SU-DHL-6 (cell line): ENCODE data around the gene ZFHX3.

Experiments used
- H2AFZ ChIP-seq: fragments of 200-600 bp; sonication (generic); 2 replicates; pipeline ENCODE4 v1.6.1; 2014; ENCODE audit warnings: low read depth, mild to moderate bottlenecking, moderate library complexity, mixed read lengths, antibody characterized with exemption, low read length; ENCODE audit not compliant: severe bottlenecking
- H3F3A ChIP-seq: fragments of 200-600 bp; shearing (Covaris generic); 2 replicates; pipeline ENCODE4 v1.6.0; 2016; ENCODE audit warnings: antibody characterized with exemption, mild to moderate bottlenecking; ENCODE audit not compliant: insufficient read depth
- H3K27ac ChIP-seq: fragments of 200-600 bp; sonication (generic); 2 replicates; pipeline ENCODE4 v1.5.1; 2016; ENCODE audit warnings: low read depth, mild to moderate bottlenecking, low read length, moderate library complexity, mixed read lengths
- H3K27me3 ChIP-seq: fragments of 200-600 bp; sonication (generic), shearing (Covaris generic); 2 replicates; pipeline ENCODE4 v1.6.0; 2014; ENCODE audit warnings: mild to moderate bottlenecking, low read length
- H3K36me3 ChIP-seq: fragments of 200-600 bp; sonication (generic); 2 replicates; pipeline ENCODE4 v1.6.1; 2014; ENCODE audit warnings: mild to moderate bottlenecking, low read length, mixed read lengths
- H3K4me2 ChIP-seq: fragments of 300-600, 200-600 bp; shearing (Covaris generic), sonication (generic); 2 replicates; pipeline ENCODE4 v1.6.0; 2014; ENCODE audit warnings: low read length, low read depth, mild to moderate bottlenecking; ENCODE audit not compliant: poor library complexity, severe bottlenecking
- H3K4me3 ChIP-seq: fragments of 200-600 bp; sonication (generic); 2 replicates; pipeline ENCODE4 v1.5.1; 2014; ENCODE audit warnings: antibody characterized with exemption, low read length, mild to moderate bottlenecking, mixed read lengths; ENCODE audit not compliant: insufficient read depth, poor library complexity, severe bottlenecking
- H3K79me2 ChIP-seq: fragments of 200-600 bp; sonication (generic); 2 replicates; pipeline ENCODE4 v1.6.1; 2014; ENCODE audit warnings: mild to moderate bottlenecking, low read length, moderate library complexity; ENCODE audit not compliant: insufficient read depth
- H3K9ac ChIP-seq: fragments of 200-600 bp; sonication (generic); 2 replicates; pipeline ENCODE4 v1.7.0; 2014; ENCODE audit warnings: mild to moderate bottlenecking, low read length
- H3K9me2 ChIP-seq: fragments of 200-600 bp; sonication (generic); replicated peaks from 2 replicates; pipeline ENCODE4 v1.6.1; 2014; ENCODE audit warnings: low read length; ENCODE audit not compliant: insufficient read depth
- H3K9me3 ChIP-seq: fragments of 200-600 bp; sonication (generic); 2 replicates; pipeline ENCODE4 v1.6.1; 2014; ENCODE audit warnings: low read length, mixed read lengths; ENCODE audit not compliant: insufficient read depth
- H4K20me1 ChIP-seq: fragments of 200-600 bp; sonication (generic); 2 replicates; pipeline ENCODE4 v1.6.1; 2014; ENCODE audit warnings: low read depth, mild to moderate bottlenecking, antibody characterized with exemption, low read length, moderate library complexity, mixed read lengths
- CTCF ChIP-seq: fragments of 200-600 bp; sonication (generic); IDR thresholded peaks from one replicate; pipeline ENCODE4 v1.5.1; 2017; ENCODE audit warnings: antibody characterized with exemption, mild to moderate bottlenecking, low read length, moderate library complexity; ENCODE audit not compliant: insufficient read depth, poor library complexity, severe bottlenecking
- EZH2phosphoT487 ChIP-seq: fragments of 200-600 bp; sonication (generic), shearing (Covaris generic); conservative IDR thresholded peaks from 2 replicates; pipeline ENCODE4 v1.6.1; 2018; ENCODE audit warnings: mild to moderate bottlenecking, antibody characterized with exemption, low read length, moderate library complexity, mixed read lengths

Gene ZFHX3

GRCh38 chr16:72992142-72992601 is 55.8 kb downstream of the ZFHX3 start:
- Histone ChIP-seq H2AFZ (no peak overlapping the region), H4K20me1 (no peaks in the 10 kb centered on the region), H3K4me3 (no peak overlapping the region), H3K9ac (no peak overlapping the region), H3K4me2 (no peak overlapping the region), H3K9me3 (no peaks in the 10 kb centered on the region), H3K36me3 (no peaks in the 10 kb centered on the region), H3K27me3 (no peaks in the 10 kb centered on the region), H3K79me2 (no peaks in the 10 kb centered on the region), H3K9me2 (no peaks in the 10 kb centered on the region), H3K27ac (no peak overlapping the region), H3F3A (no peaks in the 10 kb centered on the region)
- TF ChIP-seq EZH2phosphoT487 (no peak), CTCF (no peak)

GRCh38 chr16:72991644-72992043 is 56.3 kb downstream of the ZFHX3 start:
- H2AFZ ChIP-seq, result no peak overlapping the region
- no peaks in the 10 kb centered on the region for H3K9me2 ChIP-seq
- H4K20me1 ChIP-seq, result no peaks in the 10 kb centered on the region
- no peak overlapping the region for H3K27ac ChIP-seq
- no peaks in the 10 kb centered on the region for H3F3A ChIP-seq
- no peak for TF ChIP-seq CTCF
- TF ChIP-seq EZH2phosphoT487, result no peak
- no peaks in the 10 kb centered on the region for H3K9me3 ChIP-seq
- no peak overlapping the region for H3K9ac ChIP-seq
- no peak overlapping the region for H3K4me2 ChIP-seq
- no peaks in the 10 kb centered on the region for H3K27me3 ChIP-seq
- H3K79me2 ChIP-seq, result no peaks in the 10 kb centered on the region
- no peak overlapping the region for H3K4me3 ChIP-seq
- H3K36me3 ChIP-seq, result no peaks in the 10 kb centered on the region

- Histone ChIP-seq H3K27me3 (no peaks in the 10 kb centered on the region), H3K9me2 (no peaks in the 10 kb centered on the region), H3K79me2 (no peaks in the 10 kb centered on the region), H3K9ac (no peak overlapping the region), H3K4me2 (no peak overlapping the region), H2AFZ (no peak overlapping the region), H3K36me3 (no peaks in the 10 kb centered on the region), H3K9me3 (no peaks in the 10 kb centered on the region), H3K4me3 (no peak overlapping the region), H4K20me1 (no peaks in the 10 kb centered on the region), H3F3A (no peaks in the 10 kb centered on the region), H3K27ac (no peak overlapping the region)
- TF ChIP-seq EZH2phosphoT487 (no peak), CTCF (no peak)
These were observed 56.7 kb downstream of the ZFHX3 start for GRCh38 chr16:72991211-72991610.

- H3K79me2 ChIP-seq, result no peaks in the 10 kb centered on the region
- H3K9me3 ChIP-seq, result no peaks in the 10 kb centered on the region
- no peak overlapping the region for H2AFZ ChIP-seq
- no peak overlapping the region for H3K4me3 ChIP-seq
- TF ChIP-seq EZH2phosphoT487 (no peak), CTCF (no peak)
- no peaks in the 10 kb centered on the region for H3K9me2 ChIP-seq
- H3K27ac ChIP-seq, result no peak overlapping the region
- no peak overlapping the region for H3K9ac ChIP-seq
- H3K36me3 ChIP-seq, result no peaks in the 10 kb centered on the region
- no peaks in the 10 kb centered on the region for H4K20me1 ChIP-seq
- no peaks in the 10 kb centered on the region for H3K27me3 ChIP-seq
- H3K4me2 ChIP-seq, result no peak overlapping the region
- no peaks in the 10 kb centered on the region for H3F3A ChIP-seq
These were observed 57.4 kb downstream of the ZFHX3 start for GRCh38 chr16:72990571-72990970.
